ENCODE measurements around the gene EYS.
"Not testable (repeated sequence)": the region's sequence is repeated elsewhere in the genome, so short reads cannot be mapped to it uniquely, and the experiment has no call there.

Gene EYS

DNA sequence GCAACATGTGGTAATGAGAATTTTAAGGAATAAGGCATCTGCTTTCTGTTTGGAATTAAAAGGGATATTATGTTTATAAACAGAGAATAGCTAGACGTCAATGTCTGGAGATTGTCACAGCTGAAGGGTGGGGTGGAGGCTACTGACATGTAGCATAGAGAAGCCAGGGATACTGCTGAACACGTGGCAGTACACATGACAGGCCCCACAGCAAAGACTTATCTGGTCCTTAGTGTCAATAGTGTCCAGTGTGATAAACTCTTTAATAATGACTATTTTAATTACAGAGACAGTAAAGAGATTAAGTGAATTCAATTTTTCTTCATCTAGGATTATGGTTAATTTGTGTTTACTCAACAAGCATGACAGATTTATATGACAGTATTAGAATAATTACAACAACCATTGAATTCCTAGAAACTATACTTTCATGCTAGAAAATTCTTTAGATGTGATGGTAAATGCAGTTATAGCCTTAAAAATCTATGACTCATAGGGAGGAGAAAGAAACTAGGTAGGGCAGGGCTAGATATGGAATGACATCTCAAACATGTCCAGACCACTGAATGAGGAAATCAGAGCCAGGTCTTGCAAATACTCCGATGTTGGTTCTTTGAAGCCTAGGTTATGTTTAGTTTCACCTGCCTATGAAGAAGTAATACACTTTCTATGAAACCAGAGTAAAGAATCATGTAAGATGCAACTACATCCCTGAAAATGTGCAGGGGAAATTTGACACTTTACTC is 1671.9 kb downstream of the EYS start:
- FAIRE-seq (no peak), DNase-seq (ENCODE audit: insufficient read length, low spot score) (no peak)

DNA sequence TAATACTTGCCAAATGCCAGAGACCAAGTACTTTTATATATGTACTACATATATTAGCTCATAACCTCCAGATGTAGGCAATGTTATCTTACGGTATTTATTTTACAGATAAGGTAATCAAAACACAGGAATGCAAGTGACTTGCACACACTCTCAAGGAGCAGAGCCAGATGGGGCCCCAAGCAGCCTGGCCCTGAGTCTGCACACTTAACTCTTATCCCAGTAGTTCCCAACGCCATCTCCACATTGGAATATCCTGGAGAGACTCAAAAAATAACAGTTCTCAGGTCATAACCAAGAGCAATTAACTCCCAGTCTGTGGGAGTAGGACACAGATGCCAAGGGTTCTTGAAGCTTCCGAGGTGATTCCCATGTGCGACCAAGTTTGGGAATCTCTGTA is 1672.7 kb downstream of the EYS start:
- DNase-seq (ENCODE audit: insufficient read length, low spot score) (no peak), FAIRE-seq (no peak)

DNA sequence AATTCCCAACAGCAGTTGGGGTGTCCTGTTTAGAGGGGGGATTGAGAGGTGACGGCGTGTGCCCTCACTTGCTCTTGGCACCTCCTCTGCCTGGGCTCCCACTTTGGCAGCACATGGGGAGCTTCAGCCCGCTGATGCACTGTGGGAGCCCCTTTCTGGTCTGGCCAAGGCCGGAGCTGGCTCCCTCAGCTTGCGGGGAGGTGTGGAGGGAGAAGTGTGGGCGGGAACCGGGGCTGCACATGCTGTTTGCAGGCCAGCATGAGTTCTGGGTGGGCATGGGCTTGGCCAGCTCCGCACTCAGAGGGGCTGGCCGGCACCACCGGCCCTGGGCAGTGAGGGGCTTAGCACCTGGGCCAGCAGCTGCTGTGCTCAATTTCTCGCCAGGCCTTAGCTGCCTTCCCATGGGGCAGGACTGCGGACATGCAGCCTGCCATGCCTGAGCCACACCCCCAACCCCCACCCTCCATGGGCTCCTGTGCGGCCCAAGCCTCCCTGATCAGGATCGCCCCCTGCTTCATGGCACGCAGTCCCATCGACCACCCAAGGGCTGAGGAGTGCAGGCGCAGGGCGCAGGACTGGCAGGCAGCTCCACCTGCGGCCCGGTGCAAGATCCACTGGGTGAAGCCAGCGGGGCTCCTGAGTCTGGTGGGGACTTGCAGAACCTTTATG is 1675.9 kb downstream of the EYS start:
- not testable (repeated sequence) for DNase-seq (ENCODE audit: insufficient read length, low spot score); FAIRE-seq

DNA sequence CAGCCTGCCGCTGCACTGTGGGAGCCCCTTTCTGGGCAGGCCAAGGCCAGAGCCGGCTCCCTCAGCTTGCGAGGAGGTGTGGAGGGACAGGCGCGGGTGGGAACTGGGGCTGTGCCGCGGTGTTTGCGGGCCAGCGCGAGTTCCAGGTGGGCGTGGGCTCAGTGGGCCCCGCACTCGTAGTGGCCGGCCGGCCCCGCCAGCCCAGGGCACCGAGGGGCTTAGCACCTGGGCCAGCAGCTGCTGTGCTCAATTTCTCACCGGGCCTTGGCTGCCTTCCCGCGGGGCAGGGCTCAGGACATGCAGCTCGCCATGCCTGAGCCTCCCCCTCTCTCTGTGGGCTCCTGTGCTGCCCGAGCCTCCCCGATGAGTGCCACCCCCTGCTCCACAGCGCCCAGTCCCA is 1683.3 kb downstream of the EYS start:
- FAIRE-seq (no peak), DNase-seq (ENCODE audit: insufficient read length, low spot score) (no peak)

DNA sequence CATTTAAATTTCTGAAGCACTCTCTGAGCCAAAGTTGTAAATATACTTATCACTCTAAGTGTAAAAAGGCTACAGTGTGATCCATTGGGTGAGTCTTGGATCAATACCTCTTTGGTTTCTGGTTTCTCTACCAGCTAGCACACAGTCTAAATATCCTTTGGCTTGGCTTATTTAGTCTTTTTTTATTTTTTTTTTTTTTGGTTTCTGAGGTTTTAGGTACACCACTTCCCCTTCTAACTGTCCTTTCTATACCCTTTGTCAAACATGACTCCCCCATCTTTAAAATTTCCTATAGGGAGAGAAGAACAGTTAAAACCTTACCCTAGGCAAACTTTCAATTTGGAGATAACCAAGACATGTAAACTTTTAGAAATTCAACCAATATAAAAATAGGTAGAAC is 1692.4 kb downstream of the EYS start:
- no peak for DNase-seq (ENCODE audit: insufficient read length, low spot score)
- FAIRE-seq: no peak

DNA sequence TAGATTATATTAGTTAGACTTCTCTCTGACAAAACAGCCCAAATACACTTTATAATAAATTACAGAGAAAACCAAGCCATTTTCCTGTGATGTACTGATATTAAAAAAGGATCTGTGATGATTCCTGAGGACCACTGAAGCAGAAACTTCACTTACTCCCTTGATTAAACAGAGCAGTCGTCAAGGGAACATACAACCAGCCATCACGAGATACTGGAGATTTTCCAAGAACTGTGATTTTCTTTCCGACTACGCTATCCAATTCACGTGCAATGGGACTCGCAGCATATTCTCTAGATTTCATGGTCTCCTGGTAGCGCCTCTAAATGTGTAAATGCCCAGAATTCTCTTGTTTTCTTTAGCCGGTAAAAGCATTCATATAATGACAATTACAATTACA is 1694.0 kb downstream of the EYS start:
- FAIRE-seq (no peak), DNase-seq (ENCODE audit: insufficient read length, low spot score) (no peak)

DNA sequence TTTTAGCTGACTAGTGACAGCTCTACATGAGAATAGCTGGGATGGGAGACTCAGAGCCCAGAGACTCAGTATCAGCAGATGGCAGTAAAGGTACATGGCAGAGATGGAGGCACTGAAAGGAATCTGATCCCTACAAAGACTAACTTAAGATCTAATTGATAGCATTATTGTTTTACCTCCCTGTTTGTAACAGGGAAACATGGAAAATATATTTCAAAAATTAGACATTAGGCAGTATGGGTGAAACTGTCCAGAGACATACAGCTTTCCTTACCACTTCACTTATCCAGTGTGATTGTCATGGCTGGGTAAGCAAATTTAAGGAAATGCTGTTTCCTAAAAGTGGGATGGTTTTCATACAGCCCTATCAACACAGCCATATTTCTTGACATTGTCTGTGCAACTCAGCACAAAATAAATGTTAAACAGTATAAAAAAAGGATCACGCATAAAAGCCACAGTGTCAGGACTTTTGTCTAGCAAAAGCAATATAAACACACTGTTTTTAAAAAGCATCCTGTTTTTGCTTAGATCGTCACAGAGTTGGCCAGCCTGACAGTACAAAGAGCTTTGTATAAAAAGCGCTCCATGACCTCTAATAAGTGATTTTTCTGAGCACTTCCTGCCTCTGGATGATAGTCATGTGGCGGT is 1694.5 kb downstream of the EYS start:
- DNase-seq (ENCODE audit: insufficient read length, low spot score) (no peak), FAIRE-seq (no peak)

DNA sequence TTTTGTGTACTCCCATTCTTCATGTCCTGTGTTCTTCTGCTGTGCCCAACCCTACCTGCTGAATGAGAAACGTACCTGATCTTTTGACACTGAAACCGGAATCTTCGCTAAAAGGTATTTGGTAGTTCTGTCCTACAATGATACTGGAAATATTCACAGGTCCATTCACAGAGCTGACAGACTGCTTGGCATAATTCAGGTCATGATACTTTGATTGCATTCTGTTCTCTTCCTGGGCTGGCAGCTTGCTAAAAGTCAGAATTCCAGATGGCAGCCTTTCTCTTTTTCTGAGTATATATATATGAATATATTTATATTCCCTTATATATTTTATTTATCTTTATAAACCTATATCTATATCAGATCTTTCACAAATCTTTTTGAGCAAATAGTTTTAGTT is 1696.4 kb downstream of the EYS start:
- FAIRE-seq (no peak), DNase-seq (ENCODE audit: insufficient read length, low spot score) (no peak)

DNA sequence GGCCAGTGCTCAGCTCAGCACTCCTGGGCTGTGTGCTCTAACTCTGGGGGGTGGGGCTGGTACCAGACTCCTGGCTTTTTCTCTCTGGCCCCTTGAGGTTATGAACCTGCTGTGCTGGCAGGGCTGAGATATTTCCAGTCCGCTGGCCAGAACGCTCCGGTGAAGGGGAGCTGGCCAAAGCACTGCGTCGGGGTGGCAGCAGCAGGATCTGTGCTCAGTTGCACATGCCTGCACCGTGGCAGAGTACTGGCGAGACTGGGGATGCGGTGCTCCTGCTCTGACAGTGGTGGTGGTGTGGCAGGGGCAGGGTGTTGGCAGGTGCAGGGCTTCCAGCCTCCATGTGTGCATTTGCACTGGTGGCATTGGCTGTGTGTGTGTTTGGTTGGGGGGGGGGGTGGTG is 1697.0 kb downstream of the EYS start:
- no peak for DNase-seq (ENCODE audit: insufficient read length, low spot score)
- no peak for FAIRE-seq

DNA sequence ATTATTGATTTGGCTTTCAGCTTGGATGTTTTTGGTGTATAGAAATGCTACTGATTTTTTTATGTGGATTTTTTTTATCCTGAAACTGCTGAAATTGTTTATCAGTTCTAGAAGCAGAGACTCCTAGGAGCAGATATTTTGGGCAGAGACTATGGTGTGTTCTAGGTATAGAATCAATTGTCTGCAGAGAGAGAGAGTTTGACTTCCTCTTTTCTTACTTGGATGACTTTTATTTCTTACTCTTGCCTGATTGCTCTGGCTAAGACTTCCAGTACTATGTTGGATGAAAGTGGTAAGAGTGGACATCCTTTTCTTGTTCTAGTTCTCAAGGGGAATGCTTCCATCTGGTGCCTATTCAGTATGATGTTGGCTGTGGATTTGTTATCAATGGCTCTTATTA is 1700.8 kb downstream of the EYS start:
- no peak for DNase-seq (ENCODE audit: insufficient read length, low spot score)
- FAIRE-seq: no peak

DNA sequence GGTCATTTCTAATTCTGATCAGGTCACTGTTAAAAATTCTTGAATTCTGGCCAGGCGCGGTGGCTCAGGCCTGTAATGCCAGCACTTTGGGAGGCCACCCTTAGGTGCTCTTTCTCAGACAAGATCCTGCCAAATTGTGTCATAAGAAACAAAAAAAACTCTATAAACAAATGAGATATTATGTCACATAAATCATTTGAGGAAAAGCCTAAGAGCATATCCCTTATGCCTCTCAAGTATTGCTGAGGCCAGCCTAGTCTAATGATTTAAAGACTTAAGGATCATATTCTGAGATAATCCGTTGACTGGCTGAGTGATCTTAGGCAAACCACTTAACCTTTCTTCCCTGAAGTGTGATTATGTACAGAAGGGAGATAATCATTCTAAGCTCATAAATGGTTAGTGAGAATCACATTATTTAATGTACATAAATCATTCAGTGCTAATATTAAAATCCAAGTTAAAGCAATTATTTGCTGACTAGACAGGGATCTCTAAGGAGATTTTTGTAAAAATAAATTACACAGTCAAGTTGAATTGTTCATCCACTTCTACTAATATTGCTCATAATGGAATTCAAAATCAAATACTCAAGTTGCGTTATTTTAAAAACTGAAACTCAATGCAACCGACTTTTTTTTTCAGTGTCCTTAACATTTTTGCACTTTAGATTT is 1706.1 kb downstream of the EYS start:
- FAIRE-seq: no peak
- no peak for DNase-seq (ENCODE audit: insufficient read length, low spot score)

DNA sequence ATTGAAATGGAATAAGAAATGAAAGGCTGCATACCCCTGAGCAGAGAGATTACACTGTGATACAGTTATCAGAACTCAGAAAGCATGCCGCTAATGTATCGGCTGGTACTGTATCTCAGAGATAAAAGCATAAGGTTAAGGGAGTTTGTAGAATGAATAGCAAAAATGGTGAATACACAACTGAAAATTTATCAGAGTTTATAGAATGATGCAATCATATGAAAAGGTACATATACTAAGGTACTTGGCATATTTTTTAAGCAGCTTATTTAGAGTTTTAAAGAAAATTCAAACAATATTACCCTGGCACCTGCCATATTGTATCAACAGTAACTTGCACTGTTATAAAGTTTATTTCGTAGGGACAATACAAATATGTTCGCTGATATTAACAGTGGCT is 1707.4 kb downstream of the EYS start:
- no peak for FAIRE-seq

DNA sequence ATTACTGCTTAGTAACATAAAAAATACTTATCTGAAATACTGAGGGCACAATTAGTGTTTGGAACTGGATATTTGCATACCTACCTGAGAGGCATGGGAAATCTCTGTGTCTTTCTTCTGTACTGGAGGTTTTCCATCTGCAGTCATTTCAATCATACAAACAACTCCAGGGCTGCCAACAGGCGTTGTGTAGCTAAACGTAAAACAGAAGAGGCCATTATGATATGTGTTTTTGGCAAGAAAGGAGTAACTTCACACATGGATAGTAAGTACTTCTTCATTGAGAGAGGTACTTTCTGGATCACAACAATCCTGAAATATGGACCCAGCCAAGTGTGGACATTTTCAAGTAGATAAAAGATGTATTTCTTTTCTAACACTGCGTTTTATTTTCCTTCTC is 1708.0 kb downstream of the EYS start:
- FAIRE-seq (no peak), DNase-seq (ENCODE audit: insufficient read length, low spot score) (no peak)

More for the DNA sequence above, 1707.4 kb downstream of the EYS start:
- DNase-seq (ENCODE audit: insufficient read length, low spot score): no peak

DNA sequence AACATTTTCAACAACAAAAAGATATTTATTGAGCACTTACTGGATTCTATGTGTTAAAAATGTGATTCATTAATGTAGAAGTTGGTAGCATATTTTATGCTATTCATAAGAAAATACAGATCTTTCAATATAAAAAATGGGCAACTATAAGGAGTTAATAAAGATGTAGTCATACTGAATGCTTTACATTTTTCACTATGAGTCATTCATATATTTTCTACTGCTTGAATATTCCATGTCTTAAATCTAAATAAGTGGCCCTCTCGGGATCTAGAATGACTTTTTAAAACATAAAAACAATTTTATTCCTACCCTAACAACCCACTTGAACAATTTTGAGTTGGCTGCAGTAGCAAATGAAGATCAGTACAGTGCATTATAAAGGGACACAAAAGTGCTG is 1709.3 kb downstream of the EYS start:
- DNase-seq (ENCODE audit: insufficient read length, low spot score) (no peak), FAIRE-seq (no peak)

DNA sequence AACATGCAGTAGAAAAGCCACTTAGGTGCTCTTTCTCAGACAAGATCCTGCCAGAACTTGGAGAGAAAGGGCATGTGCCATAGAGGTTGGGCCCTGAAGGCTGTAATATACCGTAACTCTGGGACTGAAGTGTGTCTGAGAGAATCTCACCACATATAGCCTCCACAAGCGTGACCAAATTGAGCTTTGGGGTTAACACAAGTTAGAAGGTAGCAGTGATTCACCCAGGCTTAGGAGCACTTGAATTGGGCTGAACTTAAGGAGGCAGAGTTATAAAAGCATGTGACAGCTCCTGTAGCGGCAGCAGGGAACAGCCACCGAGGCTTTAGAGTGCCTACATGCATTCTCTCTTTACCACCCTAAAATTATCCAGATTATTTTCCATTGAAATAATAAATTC is 1709.8 kb downstream of the EYS start:
- no peak for DNase-seq (ENCODE audit: insufficient read length, low spot score)

DNA sequence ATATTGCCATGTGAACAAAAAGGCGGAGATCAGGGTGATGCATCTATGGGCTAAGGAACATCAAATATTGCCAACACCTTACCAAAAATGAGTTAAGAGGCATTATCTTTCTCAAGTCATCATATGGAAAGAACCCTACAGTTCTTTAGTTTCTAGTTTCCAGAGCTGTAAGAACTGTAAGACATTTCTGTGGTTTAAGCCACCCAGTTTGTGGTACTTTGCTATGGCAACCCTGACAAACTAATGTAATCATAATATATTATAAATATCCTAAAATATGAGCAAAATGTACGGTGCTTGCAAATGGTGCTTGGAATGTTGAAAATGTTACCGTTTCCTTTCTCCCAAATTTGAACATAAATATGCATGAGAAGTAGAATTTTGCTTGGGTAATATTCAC is 1721.8 kb downstream of the EYS start:
- DNase-seq (ENCODE audit: insufficient read length, low spot score) (no peak), FAIRE-seq (no peak)

More for the DNA sequence above, 1709.8 kb downstream of the EYS start:
- FAIRE-seq: no peak

DNA sequence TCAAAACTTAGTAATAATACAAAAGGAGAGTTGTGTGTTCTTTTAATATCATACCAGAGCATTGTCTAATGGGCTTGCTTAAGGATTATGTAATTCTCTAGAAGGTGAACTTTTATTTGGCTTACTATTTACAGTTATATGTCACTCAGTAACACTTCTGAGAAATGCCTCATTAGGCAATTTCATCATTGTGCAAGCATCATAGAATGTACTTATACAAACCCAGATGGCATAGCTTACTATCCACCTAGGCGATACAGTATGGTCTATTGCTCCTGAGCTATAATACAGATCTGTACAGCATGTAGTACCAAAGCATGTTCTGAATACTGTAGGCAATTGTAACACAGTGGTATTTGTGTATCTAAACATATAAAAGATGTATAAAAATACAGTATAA is 1731.3 kb downstream of the EYS start:
- DNase-seq (ENCODE audit: insufficient read length, low spot score) (no peak), FAIRE-seq (no peak)

DNA sequence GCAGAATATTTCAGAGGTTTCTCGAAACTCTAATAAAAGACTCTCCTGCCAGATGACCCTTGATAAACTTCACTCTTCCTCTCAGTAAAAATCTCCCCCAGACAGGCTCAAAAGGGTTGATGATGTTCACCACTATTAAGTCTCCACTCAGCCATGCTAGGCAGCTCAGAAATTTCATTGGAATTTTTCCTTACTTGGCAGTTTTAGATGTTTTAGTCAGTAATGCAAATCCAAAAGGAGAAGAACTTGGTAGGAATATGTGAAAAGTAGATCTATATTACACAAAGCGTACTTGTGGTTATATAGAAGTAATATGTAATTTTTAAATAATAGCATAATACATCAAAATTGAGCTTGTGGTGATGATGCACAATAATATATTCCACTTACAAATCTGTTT is 1738.4 kb downstream of the EYS start:
- no peak for FAIRE-seq
- DNase-seq (ENCODE audit: insufficient read length, low spot score): no peak

DNA sequence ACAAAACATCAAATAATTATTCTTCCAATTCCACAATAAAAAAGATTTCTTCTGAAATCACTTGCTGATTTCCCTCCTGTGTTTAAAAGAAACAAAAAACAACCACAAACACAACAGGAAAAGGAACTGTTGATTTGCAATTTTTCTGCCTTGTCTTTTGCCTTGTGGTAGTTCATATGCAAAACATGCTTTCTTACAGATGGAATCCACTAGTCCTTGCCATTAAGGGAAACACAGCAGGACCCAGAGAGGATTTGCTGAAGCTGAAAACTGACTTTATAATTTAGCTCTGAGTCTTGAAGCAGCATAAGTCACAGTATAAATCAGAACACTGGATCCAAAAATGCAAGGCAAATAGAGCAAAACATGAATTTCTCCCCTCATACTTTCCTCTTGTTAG is 1742.7 kb downstream of the EYS start:
- FAIRE-seq (no peak), DNase-seq (ENCODE audit: insufficient read length, low spot score) (no peak)

DNA sequence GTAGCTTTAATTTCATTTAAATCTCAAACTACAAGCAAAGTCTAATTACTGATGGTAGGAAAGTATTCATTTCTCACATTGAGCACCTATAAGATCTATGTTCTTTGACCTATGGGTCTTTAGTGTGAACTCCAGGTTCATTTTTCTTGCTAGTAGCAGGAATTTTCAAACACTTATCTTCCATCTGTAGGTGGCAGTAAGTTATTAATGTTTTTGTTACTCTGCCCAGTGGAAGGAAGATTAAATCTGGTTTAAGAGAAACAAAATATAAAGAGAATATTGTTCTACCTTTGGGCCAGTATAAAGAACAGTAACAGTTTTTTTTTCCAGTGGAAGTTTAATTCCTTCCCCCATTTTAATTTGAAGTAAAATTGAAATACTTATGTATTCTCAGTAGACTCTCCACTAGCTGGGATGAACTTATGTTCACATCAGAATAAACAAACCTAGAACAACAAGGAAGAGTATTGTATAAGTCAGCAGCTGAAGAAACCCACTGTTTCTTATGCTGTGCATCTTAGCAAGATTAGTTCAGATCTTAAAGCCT is 1743.2 kb downstream of the EYS start:
- FAIRE-seq (no peak), DNase-seq (ENCODE audit: insufficient read length, low spot score) (no peak)

DNA sequence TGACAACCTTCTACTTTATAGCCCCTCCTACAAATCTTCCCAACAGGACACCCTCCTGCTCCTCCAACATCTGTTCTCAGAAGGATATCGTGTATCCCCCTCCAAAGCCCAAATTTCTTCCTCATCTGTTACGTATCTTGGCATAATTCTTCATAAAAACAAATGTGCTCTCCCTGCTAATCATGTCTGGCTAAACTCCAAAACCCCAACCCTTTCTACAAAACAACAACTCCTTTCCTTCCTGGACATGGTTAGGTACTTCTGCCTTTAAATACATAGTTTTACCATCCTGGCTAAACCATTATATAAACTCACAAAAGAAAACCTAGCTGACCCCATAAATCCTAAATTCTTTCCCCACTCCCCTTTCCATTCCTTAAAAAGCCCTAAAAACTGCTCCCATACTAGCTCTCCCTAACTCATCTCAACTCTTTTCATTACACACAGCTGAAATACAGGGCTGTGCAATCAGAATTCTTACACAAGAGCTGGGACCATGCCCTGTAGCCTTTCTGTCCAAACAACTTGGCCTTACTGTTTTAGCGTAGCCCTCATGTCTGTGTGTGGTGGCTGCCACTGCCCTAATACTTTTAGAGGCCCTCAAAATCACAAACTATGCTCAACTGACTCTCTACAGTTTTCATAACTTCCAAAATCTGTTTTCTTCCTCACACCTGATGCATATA is 1753.5 kb downstream of the EYS start:
- DNase-seq (ENCODE audit: insufficient read length, low spot score); FAIRE-seq: not testable (repeated sequence)

Data from GM19239 (cell line).